KBM-7 (cell line): Measurements from ENCODE around the gene NLRC5.
"Not testable (repeated sequence)": the region's sequence is repeated elsewhere in the genome, so short reads cannot be mapped to it uniquely, and the experiment has no call there.

Experiments used
- DNase-seq: peaks from one replicate; pipeline ENCODE4 v3.0.0-alpha.2; 2015
- in situ Hi-C: fragments of 300-500 bp; cut with MboI; formaldehyde crosslinking; loops from 2 replicates; pipeline ENCODE4 v1.14.3; 2020; ENCODE audit warnings: low sequenced_read_pairs, low pct_unique_long_range_greater_than_20kb, mixed read lengths

The NLRC5 gene

GRCh38 chr16:56995136-56995805 lies 5.9 kb downstream of the NLRC5 start:
- DNase-seq, result no peak
- in situ Hi-C loops, result no loop called here

GRCh38 chr16:56997264-56997663 lies 7.9 kb downstream of the NLRC5 start:
- no peak for DNase-seq
- in situ Hi-C loops, result no loop called here

GRCh38 chr16:56997931-56998330 lies 8.6 kb downstream of the NLRC5 start:
- DNase-seq, result no peak
- in situ Hi-C loops, result no loop called here

- in situ Hi-C loops, result no loop called here
These were observed 9.0 kb downstream of the NLRC5 start for GRCh38 chr16:56998352-56998751.

GRCh38 chr16:56998861-56999260 lies 9.5 kb downstream of the NLRC5 start:
- in situ Hi-C loops, result no loop called here
- no peak for DNase-seq

More at GRCh38 chr16:56998352-56998751, 9.0 kb downstream of the NLRC5 start:
- DNase-seq, result no peak

GRCh38 chr16:56999409-57000270 lies 10.3 kb downstream of the NLRC5 start:
- no peak for DNase-seq
- in situ Hi-C loops, result no loop called here

GRCh38 chr16:57000271-57001025 lies 11.1 kb downstream of the NLRC5 start:
- no peak for DNase-seq
- in situ Hi-C loops, result no loop called here

- in situ Hi-C loops, result no loop called here
- DNase-seq, result no peak
These were observed 11.8 kb downstream of the NLRC5 start for GRCh38 chr16:57001026-57001679.

- DNase-seq, result no peak
These were observed 14.4 kb downstream of the NLRC5 start for GRCh38 chr16:57003439-57004386.

GRCh38 chr16:57004387-57005250 lies 15.3 kb downstream of the NLRC5 start:
- no peak for DNase-seq
- in situ Hi-C loops, result no loop called here

More at GRCh38 chr16:57003439-57004386, 14.4 kb downstream of the NLRC5 start:
- in situ Hi-C loops, result no loop called here

- in situ Hi-C loops, DNase-seq: not testable (repeated sequence)
These were observed 16.2 kb downstream of the NLRC5 start for GRCh38 chr16:57005597-57005996.

- in situ Hi-C loops, result no loop called here
- no peak for DNase-seq
These were observed 17.7 kb downstream of the NLRC5 start for GRCh38 chr16:57007050-57007449.

GRCh38 chr16:57007530-57007929 lies 18.2 kb downstream of the NLRC5 start:
- in situ Hi-C loops, result no loop called here
- no peak for DNase-seq

GRCh38 chr16:57008440-57008839 lies 19.1 kb downstream of the NLRC5 start:
- in situ Hi-C loops, result no loop called here
- no peak for DNase-seq

- in situ Hi-C loops, result no loop called here
- no peak for DNase-seq
These were observed 20.4 kb downstream of the NLRC5 start for GRCh38 chr16:57009643-57010170.

GRCh38 chr16:57012353-57012752 lies 23.0 kb downstream of the NLRC5 start:
- in situ Hi-C loops, result no loop called here
- no peak for DNase-seq

- no peak for DNase-seq
- in situ Hi-C loops, result no loop called here
These were observed 23.9 kb downstream of the NLRC5 start for GRCh38 chr16:57013229-57013628.
